GM23248 (cell line): ENCODE data around the gene MME. TPM values are rescaled to one million over a fixed set of nuclear protein-coding genes. Genes with fewer than 3 reads are reported as not detected.
"Not testable (repeated sequence)": the region's sequence is repeated elsewhere in the genome, so short reads cannot be mapped to it uniquely, and the experiment has no call there.

Experiments used
- DNase-seq: peaks from one replicate; pipeline ENCODE4 v3.0.0-alpha.2; 2015
- H2AFZ ChIP-seq: fragments of 200-600 bp; sonication (generic); 2 replicates; pipeline ENCODE4 v1.6.1; 2016; ENCODE audit warnings: antibody characterized with exemption
- H3F3A ChIP-seq: fragments of 200-600 bp; sonication (generic); 2 replicates; pipeline ENCODE4 v1.6.1; 2016; ENCODE audit warnings: mild to moderate bottlenecking, antibody characterized with exemption, mixed run types; ENCODE audit not compliant: insufficient read depth
- H3K27ac ChIP-seq: fragments of 200-600 bp; sonication (generic); 2 replicates; pipeline ENCODE4 v1.5.1; 2016; ENCODE audit warnings: mild to moderate bottlenecking
- H3K27me3 ChIP-seq: fragments of 200-600 bp; sonication (generic); replicated peaks from 2 replicates; pipeline ENCODE4 v1.6.1; 2016; ENCODE audit warnings: mild to moderate bottlenecking; ENCODE audit not compliant: insufficient read depth
- H3K36me3 ChIP-seq: fragments of 200-600 bp; sonication (generic); 2 replicates; pipeline ENCODE4 v1.6.1; 2016; ENCODE audit warnings: low read depth, mild to moderate bottlenecking
- H3K4me1 ChIP-seq: fragments of 200-600 bp; sonication (generic); 2 replicates; pipeline ENCODE4 v1.6.1; 2016; ENCODE audit warnings: mild to moderate bottlenecking; ENCODE audit not compliant: insufficient read depth
- H3K4me2 ChIP-seq: fragments of 200-600 bp; sonication (generic); one replicate; pipeline ENCODE4 v1.6.1; 2016; ENCODE audit warnings: mild to moderate bottlenecking; ENCODE audit not compliant: unreplicated experiment
- H3K4me3 ChIP-seq: fragments of 200-600 bp; sonication (generic); 2 replicates; pipeline ENCODE4 v1.5.1; 2016; ENCODE audit warnings: mild to moderate bottlenecking
- H3K79me2 ChIP-seq: fragments of 200-600 bp; sonication (generic); 2 replicates; pipeline ENCODE4 v1.6.1; 2016; ENCODE audit warnings: mild to moderate bottlenecking; ENCODE audit not compliant: insufficient read depth
- H3K9ac ChIP-seq: fragments of 200-600 bp; sonication (generic); 2 replicates; pipeline ENCODE4 v1.6.1; 2016; ENCODE audit warnings: mild to moderate bottlenecking
- H3K9me2 ChIP-seq: fragments of 200-600 bp; sonication (generic); 2 replicates; pipeline ENCODE4 v1.6.1; 2016; ENCODE audit warnings: mixed run types, mild to moderate bottlenecking, moderate library complexity; ENCODE audit not compliant: insufficient read depth
- H3K9me3 ChIP-seq: fragments of 200-600 bp; sonication (generic); one replicate; pipeline ENCODE4 v1.6.1; 2017; ENCODE audit warnings: low read depth
- H4K20me1 ChIP-seq: fragments of 200-600 bp; sonication (generic); 2 replicates; pipeline ENCODE4 v1.6.0; 2016; ENCODE audit not compliant: insufficient read depth
- EZH2 ChIP-seq: fragments of 200-600 bp; sonication (generic); IDR thresholded peaks from 2 replicates; pipeline ENCODE4 v1.6.1; 2018; ENCODE audit warnings: antibody characterized with exemption, mild to moderate bottlenecking; ENCODE audit not compliant: insufficient read depth, poor library complexity, severe bottlenecking
- EZH2phosphoT487 ChIP-seq: fragments of 200-600 bp; sonication (generic); IDR thresholded peaks from 2 replicates; pipeline ENCODE4 v1.6.1; 2018; ENCODE audit warnings: antibody characterized with exemption, moderate library complexity, mild to moderate bottlenecking, low read depth; ENCODE audit not compliant: insufficient read depth
- WGBS, 2 experiments: methylation state at CpG; one replicate each; pipeline ENCODE4 v1.1.6; 2015 to 2017; ENCODE audit warnings: low lambda C conversion rate in 2 of 2, low coverage in 1 of 2; ENCODE audit errors: missing lambda C conversion rate in 2 of 2; 5-methylcytosine and 5-hydroxymethylcytosine counted together
- in situ Hi-C: fragments of 300-500 bp; cut with MboI; formaldehyde crosslinking; loops from 2 replicates; pipeline ENCODE4 v1.15.0; 2020
- polyA plus RNA-seq: library from polyadenylated mRNA; unstranded; fragments of >200 nt; fragmentation: Nextera tagmentation; extraction: Ambion mirVana; gene quantifications from 2 replicates; pipeline ENCODE4 v1.2.1, GENCODE V29; 2016
- total RNA-seq: library from RNA; depleted of rRNA; stranded (reverse); fragments of >200 nt; shearing (Covaris generic); gene quantifications from 2 replicates; pipeline ENCODE4 v1.2.3, GENCODE V29; 2014

Gene MME
- total and polyA plus RNA-seq, 2 experiments from 2014 or later = 88.5 to 204 TPM

DNA sequence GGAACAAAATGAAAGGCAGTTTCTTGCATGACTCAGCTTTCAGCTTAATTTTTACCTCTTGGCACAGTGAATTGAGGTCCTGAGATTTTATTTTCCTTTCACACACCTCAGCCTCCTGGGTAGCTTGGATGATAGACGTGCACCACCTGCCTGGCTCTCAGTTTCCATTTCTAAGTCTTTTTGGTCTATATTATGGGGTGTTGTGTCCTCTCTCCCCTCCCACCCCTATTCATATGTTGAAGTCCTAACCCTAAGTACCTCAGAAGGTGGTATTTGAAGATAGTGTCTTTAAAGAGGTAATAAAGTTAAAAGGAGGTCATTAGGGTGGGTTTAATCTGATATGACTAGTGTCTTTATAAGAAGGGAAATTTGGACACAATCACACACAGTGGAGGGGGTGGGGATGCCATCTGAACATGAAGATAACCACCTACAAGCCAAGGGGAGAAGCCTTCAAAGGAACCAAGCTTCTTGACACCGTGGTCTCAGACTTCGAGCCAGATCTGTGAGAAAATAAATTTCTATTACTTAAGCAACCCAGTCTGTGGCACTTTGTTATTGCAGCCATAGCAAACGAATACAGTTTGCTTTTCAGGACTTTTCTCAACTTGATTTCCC, 128.2 kb downstream of the MME start:
- H4K20me1 ChIP-seq = no peaks in the 10 kb centered on the region
- H3K4me2 ChIP-seq = no peak overlapping the region
- no peaks in the 10 kb centered on the region for H3K9me2 ChIP-seq
- no peaks in the 10 kb centered on the region for H3K27me3 ChIP-seq
- TF ChIP-seq EZH2 = no peak
- TF ChIP-seq EZH2phosphoT487 = no peak
- no peaks in the 10 kb centered on the region for H3K36me3 ChIP-seq
- no peaks in the 10 kb centered on the region for H3K4me1 ChIP-seq
- in situ Hi-C loops = no loop called here
- DNase-seq = no peak
- 84 to 85% methylated on average over 4 of the region's 4 CpGs for WGBS, 2 experiments
- H3K79me2 ChIP-seq = no peaks in the 10 kb centered on the region
- H3K9me3 ChIP-seq = no peaks in the 10 kb centered on the region
- no peak overlapping the region for H3K4me3 ChIP-seq
- no peaks in the 10 kb centered on the region for H3F3A ChIP-seq
- H3K27ac ChIP-seq = no peak overlapping the region
- no peak overlapping the region for H2AFZ ChIP-seq
- H3K9ac ChIP-seq = no peak overlapping the region

DNA sequence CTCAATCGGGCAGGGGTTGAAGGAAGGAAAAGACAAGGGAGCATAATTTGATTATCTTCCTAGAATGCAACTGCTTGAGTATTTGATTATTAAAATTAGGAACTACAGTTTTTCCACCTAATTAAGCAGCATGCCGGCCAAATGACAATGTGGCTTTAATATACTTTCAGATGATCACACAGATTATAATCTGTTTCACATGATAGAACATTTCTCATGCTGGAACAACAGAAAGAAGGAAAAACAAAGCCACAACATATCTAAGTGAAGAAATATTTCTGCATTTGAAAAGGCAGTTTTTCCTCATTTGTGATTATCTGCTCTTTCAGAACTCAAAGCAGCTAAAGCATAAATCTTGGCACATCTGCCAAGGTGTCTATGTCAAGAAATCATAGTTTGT, 130.6 kb downstream of the MME start:
- Histone ChIP-seq H3K4me1 (no peaks in the 10 kb centered on the region), H3F3A (no peaks in the 10 kb centered on the region), H2AFZ (no peak overlapping the region), H4K20me1 (no peaks in the 10 kb centered on the region), H3K9me2 (no peaks in the 10 kb centered on the region), H3K9me3 (no peaks in the 10 kb centered on the region), H3K4me3 (no peak overlapping the region), H3K79me2 (no peaks in the 10 kb centered on the region), H3K27ac (no peak overlapping the region), H3K27me3 (no peaks in the 10 kb centered on the region), H3K36me3 (no peaks in the 10 kb centered on the region), H3K9ac (no peak overlapping the region), H3K4me2 (no peak overlapping the region)
- TF ChIP-seq EZH2phosphoT487 (no peak), EZH2 (no peak)
- 22 to 28% methylated on average over 2 of the region's 2 CpGs for WGBS, 2 experiments
- in situ Hi-C loops = no loop called here
- DNase-seq = no peak

DNA sequence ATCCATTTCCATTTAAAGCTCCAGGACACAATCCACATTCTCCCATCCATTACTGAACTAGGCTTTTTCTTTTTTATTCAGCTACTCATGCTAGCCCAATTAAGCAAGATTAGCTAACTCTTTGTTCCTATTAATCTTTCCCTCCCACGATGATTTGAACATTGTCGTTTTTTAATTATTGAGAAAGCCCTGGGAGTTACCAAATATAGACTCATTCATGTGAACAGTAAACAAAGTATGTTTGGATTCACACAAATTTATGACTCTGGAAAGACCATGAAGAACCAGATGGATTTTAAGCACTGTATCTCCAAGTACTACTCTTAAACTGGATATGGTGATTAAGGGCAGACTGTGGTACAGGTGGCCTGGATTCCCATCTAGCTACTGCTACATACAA, 131.1 kb downstream of the MME start:
- Histone ChIP-seq H3K79me2 (no peaks in the 10 kb centered on the region), H3K9ac (no peak overlapping the region), H2AFZ (no peak overlapping the region), H3F3A (no peaks in the 10 kb centered on the region), H3K36me3 (no peaks in the 10 kb centered on the region), H3K9me3 (no peaks in the 10 kb centered on the region), H3K4me2 (no peak overlapping the region), H3K27me3 (no peaks in the 10 kb centered on the region), H4K20me1 (no peaks in the 10 kb centered on the region), H3K4me1 (no peaks in the 10 kb centered on the region), H3K9me2 (no peaks in the 10 kb centered on the region), H3K27ac (no peak overlapping the region), H3K4me3 (no peak overlapping the region)
- in situ Hi-C loops = no loop called here
- 4% methylated on average over 2 of the region's 2 CpGs for WGBS, 2 experiments
- DNase-seq = no peak
- TF ChIP-seq EZH2 (no peak), EZH2phosphoT487 (no peak)

DNA sequence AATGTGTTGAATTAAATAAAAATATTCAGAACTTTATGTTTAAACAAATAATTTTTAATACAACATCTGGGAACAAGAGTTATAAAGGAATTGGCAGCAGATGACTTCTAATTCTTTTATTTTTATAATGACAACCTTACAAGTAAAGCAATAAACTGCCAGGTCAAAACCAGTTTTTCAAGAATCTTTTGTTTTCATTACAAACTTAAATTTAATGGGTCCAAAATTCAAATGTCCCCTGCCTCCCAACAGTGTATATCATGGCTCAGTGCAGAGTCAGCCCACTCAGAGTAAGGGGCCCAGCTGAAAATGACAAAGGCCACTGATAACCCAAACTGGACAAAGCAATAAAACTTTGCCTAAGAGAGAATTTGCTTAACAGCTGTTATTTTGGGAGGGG, 131.8 kb downstream of the MME start:
- no peak overlapping the region for H3K27ac ChIP-seq
- H3K27me3 ChIP-seq = no peaks in the 10 kb centered on the region
- H2AFZ ChIP-seq = no peak overlapping the region
- in situ Hi-C loops = no loop called here
- no peaks in the 10 kb centered on the region for H4K20me1 ChIP-seq
- H3F3A ChIP-seq = no peaks in the 10 kb centered on the region
- H3K4me2 ChIP-seq = no peak overlapping the region
- H3K79me2 ChIP-seq = no peaks in the 10 kb centered on the region
- H3K4me1 ChIP-seq = no peaks in the 10 kb centered on the region
- H3K36me3 ChIP-seq = no peaks in the 10 kb centered on the region
- H3K9me2 ChIP-seq = no peaks in the 10 kb centered on the region
- H3K9me3 ChIP-seq = no peaks in the 10 kb centered on the region
- no peak overlapping the region for H3K4me3 ChIP-seq
- H3K9ac ChIP-seq = no peak overlapping the region
- no peak for DNase-seq
- TF ChIP-seq EZH2phosphoT487 (no peak), EZH2 (no peak)

DNA sequence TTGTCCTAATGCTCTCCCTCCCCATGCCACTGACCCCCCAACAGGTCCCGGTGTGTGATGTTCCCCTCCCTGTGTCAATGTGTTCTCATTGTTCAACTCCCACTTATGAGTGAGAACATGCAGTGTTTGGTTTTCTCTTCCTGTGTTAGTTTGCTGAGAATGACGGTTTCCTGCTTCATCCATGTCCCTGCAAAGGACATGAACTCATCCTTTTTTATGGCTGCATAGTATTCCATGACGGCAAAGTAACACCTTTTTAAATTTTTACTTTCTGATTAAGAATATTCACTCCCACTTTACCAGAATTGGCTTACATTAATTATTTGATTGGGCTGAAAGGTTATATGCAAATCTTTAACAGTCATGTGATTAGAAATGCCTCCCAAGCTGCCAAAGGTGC, 135.9 kb downstream of the MME start:
- H3K9me3 ChIP-seq, in situ Hi-C loops: not testable (repeated sequence)
- WGBS, 2 experiments = 71 to 80% methylated on average over 3 of the region's 3 CpGs

More for the DNA sequence above, 135.9 kb downstream of the MME start:
- not testable (repeated sequence) for DNase-seq, H3K9me2 ChIP-seq, H3K79me2 ChIP-seq, H3K27me3 ChIP-seq, H3K27ac ChIP-seq, H3K4me3 ChIP-seq, H3F3A ChIP-seq, H3K4me2 ChIP-seq, H2AFZ ChIP-seq, H3K36me3 ChIP-seq, H4K20me1 ChIP-seq, H3K4me1 ChIP-seq, H3K9ac ChIP-seq
